SK-N-MC (cell line): ENCODE results near the gene CACNB1.

ENCODE experiments used
- EZH2 ChIP-seq: fragments of 200-600 bp; sonication (generic); IDR thresholded peaks from one replicate; pipeline ENCODE4 v1.6.1; 2017; ENCODE audit warnings: antibody characterized with exemption
- POLR2AphosphoS5 ChIP-seq: IDR thresholded peaks from 2 replicates; pipeline ENCODE4 v1.6.1; 2012; ENCODE audit warnings: mild to moderate bottlenecking, low read depth, low read length, borderline replicate concordance

DNA sequence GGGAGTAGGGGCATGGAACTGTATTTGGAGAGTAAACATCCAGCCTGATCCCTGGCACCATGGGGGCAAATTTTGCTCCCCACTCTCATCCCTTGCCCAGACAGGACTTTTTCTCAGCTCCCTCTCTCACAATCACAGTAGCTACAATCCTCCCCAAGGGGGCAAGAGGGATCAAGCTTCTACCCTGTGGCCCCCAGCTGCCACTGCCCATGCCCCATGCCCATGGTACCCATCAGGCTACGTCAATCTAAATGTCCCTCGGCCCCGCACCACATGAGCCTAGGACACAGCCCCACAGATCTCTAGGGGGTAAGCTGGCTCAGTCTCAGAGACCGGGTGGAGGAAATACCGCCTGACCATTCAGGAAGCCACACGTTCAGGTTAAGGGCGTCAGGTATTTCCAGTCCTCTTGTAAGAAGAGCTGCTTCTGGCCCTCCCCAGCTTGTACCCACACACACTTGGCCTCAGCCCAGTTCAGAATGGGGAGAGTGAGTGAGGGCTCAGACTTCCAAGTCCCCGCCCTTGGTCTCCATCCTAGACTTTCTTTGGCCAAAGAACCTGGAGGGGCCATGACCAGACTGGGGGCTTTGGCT, 1.8 kb downstream of the CACNB1 start:
- TF ChIP-seq EZH2, result no peak
- TF ChIP-seq POLR2AphosphoS5, result no peak
